ENCODE data around the gene BAG1.

- TF ChIP-seq CTCF (IDR thresholded peaks at IDR 0.05; ENCODE audit: low read length) (no peak), EZH2 (IDR thresholded peaks at IDR 0.05; ENCODE audit: borderline replicate concordance, low read length) (no peak)
These were observed 37.5 kb downstream of the BAG1 start for GRCh38 chr9:33227008-33227398.

Measured in OCI-LY1 (cell line).